Right ventricle myocardium inferior (tissue), 1 donor: ENCODE results near the gene MMRN1. TPM values are rescaled to one million over a fixed set of nuclear protein-coding genes. Genes with fewer than 3 reads are reported as not detected.

ENCODE experiments used
- ATAC-seq: fragments of 200-7000 bp; cut with Tn5 transposase; one replicate; pipeline ENCODE4 v1.9.1; 2020; ENCODE audit warnings: mild to moderate bottlenecking, moderate library complexity
- DNase-seq: peaks from one replicate; pipeline ENCODE4 v3.0.0; 2021; ENCODE audit errors: missing footprints
- intact Hi-C: fragments of 100-400 bp; cut with DNase I; formaldehyde crosslinking; loops from one replicate; pipeline ENCODE4 v1.11.0; 2022
- long read RNA-seq: library from polyadenylated mRNA; unstranded; transcript quantifications from one replicate; pipeline ENCODE4 v2.0.0, GENCODE V29; 2021
- total RNA-seq: library from RNA; stranded (reverse); fragmentation: NEBNext Ultra II Directional; extraction: Animal tissue kit (Norgen Biotek cat#: 25700); gene quantifications from one replicate; pipeline ENCODE4 v1.2.1, GENCODE V29; 2021
- donor health status: DM: no; HTN: yes; CAD: no; lungs with severe emphysema.

The MMRN1 gene, protein sequence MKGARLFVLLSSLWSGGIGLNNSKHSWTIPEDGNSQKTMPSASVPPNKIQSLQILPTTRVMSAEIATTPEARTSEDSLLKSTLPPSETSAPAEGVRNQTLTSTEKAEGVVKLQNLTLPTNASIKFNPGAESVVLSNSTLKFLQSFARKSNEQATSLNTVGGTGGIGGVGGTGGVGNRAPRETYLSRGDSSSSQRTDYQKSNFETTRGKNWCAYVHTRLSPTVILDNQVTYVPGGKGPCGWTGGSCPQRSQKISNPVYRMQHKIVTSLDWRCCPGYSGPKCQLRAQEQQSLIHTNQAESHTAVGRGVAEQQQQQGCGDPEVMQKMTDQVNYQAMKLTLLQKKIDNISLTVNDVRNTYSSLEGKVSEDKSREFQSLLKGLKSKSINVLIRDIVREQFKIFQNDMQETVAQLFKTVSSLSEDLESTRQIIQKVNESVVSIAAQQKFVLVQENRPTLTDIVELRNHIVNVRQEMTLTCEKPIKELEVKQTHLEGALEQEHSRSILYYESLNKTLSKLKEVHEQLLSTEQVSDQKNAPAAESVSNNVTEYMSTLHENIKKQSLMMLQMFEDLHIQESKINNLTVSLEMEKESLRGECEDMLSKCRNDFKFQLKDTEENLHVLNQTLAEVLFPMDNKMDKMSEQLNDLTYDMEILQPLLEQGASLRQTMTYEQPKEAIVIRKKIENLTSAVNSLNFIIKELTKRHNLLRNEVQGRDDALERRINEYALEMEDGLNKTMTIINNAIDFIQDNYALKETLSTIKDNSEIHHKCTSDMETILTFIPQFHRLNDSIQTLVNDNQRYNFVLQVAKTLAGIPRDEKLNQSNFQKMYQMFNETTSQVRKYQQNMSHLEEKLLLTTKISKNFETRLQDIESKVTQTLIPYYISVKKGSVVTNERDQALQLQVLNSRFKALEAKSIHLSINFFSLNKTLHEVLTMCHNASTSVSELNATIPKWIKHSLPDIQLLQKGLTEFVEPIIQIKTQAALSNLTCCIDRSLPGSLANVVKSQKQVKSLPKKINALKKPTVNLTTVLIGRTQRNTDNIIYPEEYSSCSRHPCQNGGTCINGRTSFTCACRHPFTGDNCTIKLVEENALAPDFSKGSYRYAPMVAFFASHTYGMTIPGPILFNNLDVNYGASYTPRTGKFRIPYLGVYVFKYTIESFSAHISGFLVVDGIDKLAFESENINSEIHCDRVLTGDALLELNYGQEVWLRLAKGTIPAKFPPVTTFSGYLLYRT
- 3.7 TPM for total RNA-seq
- long read RNA-seq, full-length matches to known transcripts, result 1 of 2 reads
- long read RNA-seq, partial matches to known transcripts, result 0 of 2 reads
- long read RNA-seq, other reads (novel, unspliced or antisense), result 1 of 2 reads

- ATAC-seq, result no peak
- no peak for DNase-seq
- intact Hi-C loops, result loop anchor here (10.0 kb wide), 1 partner anchor 670 kb away; no protein-coding TSS in a partner anchor
These were observed at the start of gene MMRN1 for GRCh38 chr4:89894649-89895550. Gene MMRN1 (plus strand): TSS chr4:89894854. CDS start chr4:89894972, 118 bp downstream.

GRCh38 chr4:89847571-89848325, 46.9 kb upstream of the MMRN1 start:
- ATAC-seq, result no peak
- no peak for DNase-seq

GRCh38 chr4:89855236-89855635, 39.4 kb upstream of the MMRN1 start:
- intact Hi-C loops, result no loop called here
- no peak for ATAC-seq
- DNase-seq, result no peak

More at GRCh38 chr4:89847571-89848325, 46.9 kb upstream of the MMRN1 start:
- intact Hi-C loops, result no loop called here

DNA sequence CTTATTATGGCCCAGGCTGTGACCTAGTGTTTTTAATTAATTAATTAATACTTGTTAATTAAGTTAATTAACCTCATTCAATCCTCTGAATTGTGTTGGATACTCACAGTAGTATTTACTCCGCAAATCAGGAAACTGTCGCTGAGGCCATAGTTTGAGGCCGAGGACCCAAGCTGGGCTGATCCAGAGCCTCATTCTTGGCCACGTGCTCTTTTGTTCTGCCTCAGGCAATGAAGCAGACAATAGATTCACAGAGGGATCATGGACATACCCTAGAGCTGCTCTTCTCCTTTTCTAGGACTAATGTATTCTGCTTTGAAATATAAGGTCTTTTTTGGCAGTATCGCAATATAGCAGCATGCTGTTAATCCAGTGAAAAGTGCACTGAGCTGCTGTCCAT, 33.7 kb upstream of the MMRN1 start:
- no peak for DNase-seq
- no peak for ATAC-seq
- intact Hi-C loops, result no loop called here

DNA sequence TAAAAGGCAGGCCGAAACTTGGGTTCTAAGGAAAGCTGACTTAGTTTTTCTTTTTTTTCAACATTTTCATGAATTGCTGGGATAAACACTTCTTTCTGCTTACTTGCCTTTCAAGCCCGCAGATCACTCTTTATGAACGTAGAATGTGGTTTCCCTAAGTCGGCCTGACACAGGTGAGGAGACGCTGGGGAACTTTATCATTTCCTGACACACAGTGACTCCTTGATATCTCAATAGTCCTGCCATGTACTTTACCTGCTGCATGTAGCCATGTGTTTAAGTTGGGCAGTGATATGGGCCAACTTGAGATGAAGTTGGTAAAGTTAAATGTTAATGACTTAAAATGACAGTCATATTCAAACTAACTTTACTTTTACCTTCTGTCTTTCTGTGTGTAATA, 31.1 kb upstream of the MMRN1 start:
- DNase-seq (no peak), ATAC-seq (no peak)
- intact Hi-C loops, result no loop called here

GRCh38 chr4:89868276-89868675, 26.4 kb upstream of the MMRN1 start:
- intact Hi-C loops, result no loop called here

GRCh38 chr4:89868999-89869589, 25.6 kb upstream of the MMRN1 start:
- intact Hi-C loops, result no loop called here
- no peak for ATAC-seq
- no peak for DNase-seq

More at GRCh38 chr4:89868276-89868675, 26.4 kb upstream of the MMRN1 start:
- DNase-seq (no peak), ATAC-seq (no peak)

DNA sequence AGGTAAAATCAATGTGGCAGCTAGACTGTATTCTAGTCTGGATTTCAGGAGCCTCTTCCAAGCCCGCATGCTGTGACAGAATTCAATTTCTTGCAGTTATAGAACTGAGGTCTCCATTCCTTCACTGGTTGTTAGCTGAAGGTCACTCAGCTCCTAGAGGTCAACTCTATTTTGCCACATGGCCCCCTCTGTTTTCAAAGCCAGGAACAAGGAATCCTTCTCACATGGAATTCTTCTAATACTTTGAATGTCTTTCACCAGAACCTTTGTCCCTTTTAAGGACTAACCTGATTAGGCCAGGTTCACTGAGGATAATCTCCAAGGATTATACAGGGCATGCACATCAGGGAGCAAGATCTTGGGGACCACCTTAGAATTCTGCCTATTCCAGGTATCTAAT, 23.4 kb upstream of the MMRN1 start:
- intact Hi-C loops, result loop anchor here (10.0 kb wide), 1 partner anchor 216 kb away; no protein-coding TSS in a partner anchor
- DNase-seq, result no peak
- no peak for ATAC-seq

DNA sequence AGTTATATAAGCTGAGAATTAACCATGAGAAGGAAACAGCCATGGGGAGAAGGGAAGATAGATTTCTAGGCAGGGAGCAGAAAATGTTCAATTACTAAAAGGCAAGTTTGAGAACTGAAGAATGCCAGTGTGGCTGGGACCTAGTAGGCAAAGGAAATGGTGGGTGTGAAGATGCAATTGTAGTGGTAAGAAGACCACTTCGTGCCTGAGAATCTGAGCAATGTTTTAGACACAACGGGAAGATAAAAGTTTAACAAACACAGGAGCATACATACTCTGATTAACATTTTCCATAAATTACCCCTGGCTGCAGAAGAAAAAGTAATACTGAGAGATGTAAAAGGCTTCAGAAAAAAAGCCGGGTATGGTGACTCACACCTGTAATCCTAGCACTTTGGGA, 18.1 kb upstream of the MMRN1 start:
- intact Hi-C loops, result loop anchor here (10.0 kb wide), 1 partner anchor 222 kb away; no protein-coding TSS in a partner anchor

GRCh38 chr4:89878611-89879010, 16.0 kb upstream of the MMRN1 start:
- intact Hi-C loops, result loop anchor here (10.0 kb wide), 1 partner anchor 224 kb away; no protein-coding TSS in a partner anchor
- ATAC-seq, result no peak
- DNase-seq, result no peak

More for the DNA sequence above, 18.1 kb upstream of the MMRN1 start:
- ATAC-seq (no peak), DNase-seq (no peak)

DNA sequence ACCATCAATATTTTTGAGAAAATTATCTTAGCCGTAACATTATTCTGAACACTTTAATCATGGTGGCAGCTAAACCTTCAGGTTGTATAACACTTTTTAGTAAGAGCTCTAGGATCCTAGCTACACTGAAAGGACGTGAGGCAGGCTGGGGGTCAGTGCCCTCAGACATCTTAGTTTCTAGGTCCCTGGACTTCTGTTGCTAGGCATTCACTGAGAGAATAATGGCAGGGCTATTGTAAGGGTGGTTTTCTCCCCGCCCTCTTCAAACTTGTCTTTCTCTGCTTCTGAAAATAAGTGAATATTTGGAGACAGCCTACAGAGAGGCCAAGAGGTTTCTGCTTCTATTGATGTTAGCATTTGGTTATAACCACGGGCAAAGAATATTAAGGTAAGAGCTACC, 15.4 kb upstream of the MMRN1 start:
- intact Hi-C loops, result loop anchor here (10.0 kb wide), 1 partner anchor 224 kb away; no protein-coding TSS in a partner anchor
- ATAC-seq (no peak), DNase-seq (no peak)

DNA sequence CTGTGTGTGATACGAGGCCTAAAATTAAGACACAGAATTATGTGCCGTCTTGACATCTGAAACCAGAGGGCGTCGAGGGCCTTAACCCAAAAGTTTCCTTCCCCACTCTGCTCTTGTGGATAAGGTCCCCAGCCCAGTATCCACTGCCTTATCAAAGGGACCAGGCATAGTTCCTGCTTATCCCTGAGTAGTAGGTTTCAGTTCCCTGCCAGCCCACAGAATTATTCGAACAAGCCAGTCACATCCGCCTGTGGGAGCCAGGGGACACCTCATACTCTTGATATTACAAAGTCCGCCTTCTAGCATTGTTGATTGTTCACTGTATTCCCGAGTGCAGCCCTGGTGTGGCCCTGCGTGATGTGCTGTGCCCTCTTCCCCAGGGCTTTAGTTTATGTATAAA, 5.4 kb upstream of the MMRN1 start:
- intact Hi-C loops, result no loop called here
- DNase-seq (no peak), ATAC-seq (peak; percentile 31)

DNA sequence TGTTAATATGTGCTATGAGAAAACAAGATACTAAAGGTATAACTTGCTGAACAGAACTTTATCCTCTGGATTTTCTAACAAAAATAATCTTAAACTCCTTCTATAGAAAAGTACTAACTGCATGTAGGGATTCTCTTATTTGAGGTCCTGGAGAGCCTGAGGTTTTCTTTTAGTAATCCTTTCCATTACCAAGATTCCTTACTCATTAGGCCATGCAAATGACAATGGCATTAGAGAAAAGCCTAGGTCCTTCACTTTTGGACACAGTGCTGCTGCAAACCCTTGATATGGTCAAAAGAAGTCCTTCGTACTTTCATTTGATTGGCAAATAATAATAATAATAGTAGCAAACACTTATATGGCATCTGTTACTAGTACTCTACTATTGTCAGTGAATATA, 3.2 kb downstream of the MMRN1 start:
- no peak for ATAC-seq
- DNase-seq, result no peak
- intact Hi-C loops, result loop anchor here (10.0 kb wide), 1 partner anchor 673 kb away; no protein-coding TSS in a partner anchor

DNA sequence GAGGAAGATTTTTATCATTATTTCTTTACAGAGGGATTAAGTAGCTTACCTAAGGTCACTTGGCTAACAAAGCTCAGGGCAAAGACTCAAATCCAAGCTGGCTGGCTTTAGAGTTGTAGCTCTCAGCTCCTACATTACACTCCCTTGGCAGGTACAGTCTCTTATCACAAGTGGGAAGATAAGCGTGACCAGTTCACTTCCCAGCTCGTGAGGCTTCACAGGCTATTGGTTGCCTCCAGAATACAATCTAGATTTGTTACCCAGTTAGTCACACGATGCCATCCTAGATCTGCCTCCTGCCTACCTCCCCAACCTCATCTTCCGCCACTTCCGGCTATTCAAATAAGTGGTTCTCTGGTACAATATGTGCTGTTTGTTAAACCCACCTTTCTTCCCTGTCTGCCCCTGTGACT, 3.7 kb downstream of the MMRN1 start:
- ATAC-seq, result peak; percentile 54
- no peak for DNase-seq

DNA sequence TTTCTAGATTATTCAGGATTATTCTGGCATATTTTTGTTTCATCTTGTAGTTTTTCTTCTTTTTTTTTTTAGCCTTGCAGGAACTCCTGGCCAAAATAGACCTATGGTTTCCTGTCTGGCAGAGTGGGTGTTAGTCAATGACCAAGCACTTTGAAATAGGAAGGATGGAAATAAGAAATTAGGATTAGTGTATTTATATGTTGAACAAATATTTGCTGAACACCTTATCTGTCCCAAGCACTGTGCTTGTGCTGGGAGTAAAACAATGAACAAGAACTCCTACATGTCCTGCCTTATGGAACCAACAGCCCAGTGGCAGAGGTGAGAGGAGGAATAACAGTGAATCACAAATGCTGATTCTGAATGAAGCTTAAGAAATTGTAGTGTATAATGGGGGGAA, 4.5 kb downstream of the MMRN1 start:
- ATAC-seq, result no peak
- no peak for DNase-seq
- intact Hi-C loops, result loop anchor here (10.0 kb wide), 1 partner anchor 674 kb away; no protein-coding TSS in a partner anchor

More for the DNA sequence above, 3.7 kb downstream of the MMRN1 start:
- intact Hi-C loops, result loop anchor here (10.0 kb wide), 1 partner anchor 674 kb away; no protein-coding TSS in a partner anchor

DNA sequence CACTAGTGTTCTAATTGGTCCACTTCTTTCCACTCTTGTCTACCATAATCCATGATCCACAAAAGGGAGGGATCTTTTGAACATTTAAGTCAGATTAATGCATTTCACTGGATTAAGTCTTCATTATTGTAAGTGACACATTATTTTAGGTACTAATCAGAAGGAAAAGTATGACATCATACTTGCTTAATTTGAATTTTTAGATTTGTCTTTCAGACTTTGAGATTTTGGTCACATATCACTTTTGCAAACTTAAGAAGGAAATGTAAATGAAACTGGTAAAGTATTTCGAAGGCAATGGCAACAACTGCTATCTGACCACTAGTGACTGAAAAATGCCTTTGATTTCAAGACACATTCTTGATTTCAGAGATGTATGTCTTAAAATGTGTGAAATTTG, 5.2 kb downstream of the MMRN1 start:
- DNase-seq (no peak), ATAC-seq (no peak)
- intact Hi-C loops, result loop anchor here (2.0 to 10.0 kb wide), 2 partner anchors 259 to 675 kb away; no protein-coding TSS in a partner anchor
